Stimulated activated CD8-positive, alpha-beta memory T cell treated with anti-CD3 and anti-CD28 coated beads, Interleukin-12 subunit alpha, Interleukin-12 subunit beta, amount 100 ng/mL, for 24 hours (primary cell): Measurements from ENCODE around the gene C10orf71.

ENCODE experiments used
- DNase-seq: peaks from one replicate; pipeline ENCODE4 v3.0.0-alpha.2; 2020; ENCODE audit errors: extremely low read depth

Gene C10orf71

GRCh38 chr10:49298983-49299815, at the start of gene C10orf71:
TSS of gene C10orf71 (plus strand) at chr10:49299170. CDS start at chr10:49322546, 23,376 bp downstream.
- no peak for DNase-seq

GRCh38 chr10:49252313-49253034, 46.5 kb upstream of the C10orf71 start:
- no peak for DNase-seq

- DNase-seq, result no peak
These were observed 45.5 kb upstream of the C10orf71 start for GRCh38 chr10:49253340-49253906.

GRCh38 chr10:49254150-49254549, 44.8 kb upstream of the C10orf71 start:
- DNase-seq, result no peak

GRCh38 chr10:49254556-49255318, 44.2 kb upstream of the C10orf71 start:
- DNase-seq, result no peak

GRCh38 chr10:49255883-49256282, 43.1 kb upstream of the C10orf71 start:
- DNase-seq, result no peak

GRCh38 chr10:49257154-49257553, 41.8 kb upstream of the C10orf71 start:
- DNase-seq, result no peak

GRCh38 chr10:49257626-49258349, 41.2 kb upstream of the C10orf71 start:
- DNase-seq, result no peak

GRCh38 chr10:49258350-49258683, 40.7 kb upstream of the C10orf71 start:
- DNase-seq, result no peak

- no peak for DNase-seq
These were observed 38.2 kb upstream of the C10orf71 start for GRCh38 chr10:49260644-49261296.

GRCh38 chr10:49263591-49263990, 35.4 kb upstream of the C10orf71 start:
- no peak for DNase-seq

GRCh38 chr10:49264177-49264677, 34.7 kb upstream of the C10orf71 start:
- no peak for DNase-seq

- DNase-seq, result no peak
These were observed 33.1 kb upstream of the C10orf71 start for GRCh38 chr10:49265885-49266284.

- DNase-seq, result no peak
These were observed 30.8 kb upstream of the C10orf71 start for GRCh38 chr10:49268185-49268584.

- no peak for DNase-seq
These were observed 29.4 kb upstream of the C10orf71 start for GRCh38 chr10:49269523-49269922.

GRCh38 chr10:49270565-49270964, 28.4 kb upstream of the C10orf71 start:
- no peak for DNase-seq

- no peak for DNase-seq
These were observed 27.6 kb upstream of the C10orf71 start for GRCh38 chr10:49271346-49271745.

- DNase-seq, result no peak
These were observed 26.5 kb upstream of the C10orf71 start for GRCh38 chr10:49272251-49273081.

GRCh38 chr10:49273082-49273465, 25.9 kb upstream of the C10orf71 start:
- DNase-seq, result no peak

GRCh38 chr10:49273626-49274025, 25.3 kb upstream of the C10orf71 start:
- DNase-seq, result no peak
